Endodermal cell (in vitro differentiated cells): ENCODE data around the gene COL18A1. TPM values are rescaled to one million over a fixed set of nuclear protein-coding genes. Genes with fewer than 3 reads are reported as not detected.

ENCODE experiments used
- DNase-seq: peaks from one replicate; pipeline ENCODE4 v3.0.0-alpha.2; 2017
- H3K27ac ChIP-seq: 2 replicates; pipeline ENCODE4 v1.5.1; 2013; ENCODE audit warnings: mild to moderate bottlenecking, low read depth, low read length, moderate library complexity
- H3K27me3 ChIP-seq: 2 replicates; pipeline ENCODE4 v1.6.1; 2013; ENCODE audit warnings: mild to moderate bottlenecking, low read length, moderate library complexity; ENCODE audit not compliant: insufficient read depth, control insufficient read depth, poor library complexity, severe bottlenecking
- H3K36me3 ChIP-seq: 2 replicates; pipeline ENCODE4 v1.7.0; 2013; ENCODE audit warnings: mild to moderate bottlenecking, low read length, moderate library complexity; ENCODE audit not compliant: control insufficient read depth, insufficient read depth
- H3K4me1 ChIP-seq: one replicate; pipeline ENCODE4 v1.7.0; 2013; ENCODE audit warnings: low read length; ENCODE audit not compliant: control insufficient read depth, insufficient read depth
- H3K4me3 ChIP-seq: 2 replicates; pipeline ENCODE4 v1.5.1; 2013; ENCODE audit warnings: mild to moderate bottlenecking, low read length, moderate library complexity
- H3K9ac ChIP-seq: 2 replicates; pipeline ENCODE4 v1.6.1; 2013; ENCODE audit warnings: mild to moderate bottlenecking, low read length, moderate library complexity; ENCODE audit not compliant: poor library complexity, severe bottlenecking; ENCODE audit errors: extremely low read depth
- H3K9me3 ChIP-seq: 2 replicates; pipeline ENCODE4 v1.6.1; 2013; ENCODE audit warnings: mild to moderate bottlenecking, low read length, moderate library complexity; ENCODE audit not compliant: control insufficient read depth
- H3K27ac Mint-ChIP-seq: 2 replicates; pipeline ENCODE4 v1.8.0; 2020; ENCODE audit warnings: mixed read lengths
- H3K27me3 Mint-ChIP-seq: 2 replicates; pipeline ENCODE4 v1.8.0; 2021; ENCODE audit warnings: mild to moderate bottlenecking, mixed read lengths; ENCODE audit not compliant: insufficient read depth
- H3K36me3 Mint-ChIP-seq: 2 replicates; pipeline ENCODE4 v1.8.0; 2020; ENCODE audit warnings: low read depth, mixed read lengths
- H3K4me1 Mint-ChIP-seq: 2 replicates; pipeline ENCODE4 v1.8.0; 2020; ENCODE audit warnings: mixed read lengths
- H3K4me3 Mint-ChIP-seq: 2 replicates; pipeline ENCODE4 v1.8.0; 2020; ENCODE audit warnings: mild to moderate bottlenecking, moderate library complexity, mixed read lengths
- H3K9me3 Mint-ChIP-seq: 2 replicates; pipeline ENCODE4 v1.8.0; 2020; ENCODE audit warnings: mild to moderate bottlenecking, mixed read lengths
- CTCF ChIP-seq: fragments of 200-600 bp; sonication (generic); conservative IDR thresholded peaks from 2 replicates; pipeline ENCODE4 v1.5.0; 2021; ENCODE audit warnings: antibody characterized with exemption, mild to moderate bottlenecking
- WGBS, 2 experiments: methylation state at CpG; one replicate each; pipeline versions ENCODE4 v1.1.5 to v1.1.7; 2013; ENCODE audit warnings: missing lambda C conversion rate in 2 of 2, mixed read lengths in 1 of 2; ENCODE audit not compliant: insufficient coverage in 1 of 2, insufficient read length in 1 of 2; 5-methylcytosine and 5-hydroxymethylcytosine counted together
- total RNA-seq, 2 donors: library from RNA; stranded (reverse); fragmentation: NEBNext Ultra II Directional in 1 of 2; extraction: Animal tissue kit (Norgen Biotek cat#: 25700) in 1 of 2; gene quantifications; 2 replicates in 1 of 2; 3 replicates in 1 of 2; pipeline ENCODE4 v1.2.1, GENCODE V29; 2021

The COL18A1 gene
- total RNA-seq, 2 donors from 2014 or later = 332 to 398 TPM

DNA sequence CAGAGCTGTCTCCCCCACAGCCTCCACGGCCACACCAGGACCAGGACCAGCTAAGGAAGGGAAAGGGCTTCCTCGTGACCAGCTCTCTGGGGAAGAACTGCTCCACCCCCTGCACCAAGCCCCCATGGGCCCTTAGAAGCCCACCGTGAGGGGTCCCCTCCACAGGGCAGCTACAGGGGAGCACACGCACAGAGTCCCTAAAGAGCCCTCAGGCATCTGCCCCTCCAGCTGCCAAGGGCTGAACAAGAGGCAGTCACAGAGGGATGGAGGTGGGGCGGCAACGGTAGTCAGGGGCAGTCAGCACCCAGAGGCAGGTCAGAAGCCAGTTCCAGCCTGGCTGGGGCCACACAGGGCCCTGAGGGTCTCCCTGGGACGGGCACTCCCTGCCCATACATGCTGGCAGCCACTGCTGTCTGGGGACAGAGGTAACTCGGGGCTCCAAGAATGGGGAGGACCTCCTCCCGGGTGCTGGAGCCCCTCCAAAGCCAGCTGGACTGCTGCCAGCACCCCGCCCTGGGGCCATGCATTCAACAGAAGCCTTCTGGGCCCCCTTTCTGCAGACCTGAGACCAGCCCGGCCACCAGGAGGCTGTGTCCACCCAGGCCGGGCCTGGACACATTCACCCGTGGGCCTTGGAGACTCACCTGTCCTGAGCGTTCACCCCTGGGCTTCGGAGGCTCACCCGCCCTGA lies 118.6 kb downstream of the COL18A1 start:
- Mint-ChIP-seq H3K27me3 (peaks cover 2% of the 10 kb centered on the region), H3K4me3 (no peak overlapping the region), H3K4me1 (no peaks in the 10 kb centered on the region), H3K36me3 (peaks cover 62% of the 10 kb centered on the region), H3K27ac (no peak overlapping the region), H3K9me3 (peaks cover 34% of the 10 kb centered on the region)
- H3K27me3 ChIP-seq = no peaks in the 10 kb centered on the region
- H3K36me3 ChIP-seq = peaks cover 41% of the 10 kb centered on the region
- no peak overlapping the region for H3K9ac ChIP-seq
- TF ChIP-seq CTCF = no peak
- no peak overlapping the region for H3K4me3 ChIP-seq
- H3K9me3 ChIP-seq = peaks cover 38% of the 10 kb centered on the region
- no peak overlapping the region for H3K27ac ChIP-seq
- WGBS, 2 experiments = 91 to 94% methylated on average over 6 to 16 of the region's 16 CpGs
- peak; percentile 34 for DNase-seq
- no peaks in the 10 kb centered on the region for H3K4me1 ChIP-seq

DNA sequence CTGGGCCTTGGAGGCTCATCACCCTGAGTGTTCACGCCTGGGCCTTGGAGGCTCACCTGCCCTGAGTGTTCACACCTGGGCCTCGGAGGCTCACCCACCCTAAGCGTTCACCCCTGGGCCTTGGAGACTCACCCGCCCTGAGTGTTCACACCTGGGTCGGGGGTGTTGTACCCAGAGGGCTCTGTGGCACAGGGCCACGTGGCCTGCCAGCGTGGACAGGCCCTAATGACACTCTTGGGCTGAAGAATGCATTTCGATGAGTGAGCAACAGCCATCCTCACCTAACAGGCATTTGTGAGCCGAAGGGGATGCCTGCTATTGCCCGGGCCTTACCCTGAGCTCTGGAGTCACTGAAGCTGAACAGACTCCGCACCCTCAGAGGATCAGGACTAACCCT lies 119.8 kb downstream of the COL18A1 start:
- Histone ChIP-seq H3K9ac (no peak overlapping the region), H3K27ac (no peak overlapping the region), H3K4me1 (no peaks in the 10 kb centered on the region), H3K36me3 (peaks cover 36% of the 10 kb centered on the region), H3K9me3 (peaks cover 26% of the 10 kb centered on the region), H3K4me3 (no peak overlapping the region), H3K27me3 (no peaks in the 10 kb centered on the region)
- TF ChIP-seq CTCF = no peak
- 92 to 100% methylated on average over 4 to 11 of the region's 11 CpGs for WGBS, 2 experiments
- Mint-ChIP-seq H3K36me3 (peaks cover 54% of the 10 kb centered on the region), H3K9me3 (peaks cover 22% of the 10 kb centered on the region), H3K4me3 (no peak overlapping the region), H3K27ac (no peak overlapping the region), H3K27me3 (no peaks in the 10 kb centered on the region), H3K4me1 (no peaks in the 10 kb centered on the region)
- DNase-seq = peak; percentile 20

DNA sequence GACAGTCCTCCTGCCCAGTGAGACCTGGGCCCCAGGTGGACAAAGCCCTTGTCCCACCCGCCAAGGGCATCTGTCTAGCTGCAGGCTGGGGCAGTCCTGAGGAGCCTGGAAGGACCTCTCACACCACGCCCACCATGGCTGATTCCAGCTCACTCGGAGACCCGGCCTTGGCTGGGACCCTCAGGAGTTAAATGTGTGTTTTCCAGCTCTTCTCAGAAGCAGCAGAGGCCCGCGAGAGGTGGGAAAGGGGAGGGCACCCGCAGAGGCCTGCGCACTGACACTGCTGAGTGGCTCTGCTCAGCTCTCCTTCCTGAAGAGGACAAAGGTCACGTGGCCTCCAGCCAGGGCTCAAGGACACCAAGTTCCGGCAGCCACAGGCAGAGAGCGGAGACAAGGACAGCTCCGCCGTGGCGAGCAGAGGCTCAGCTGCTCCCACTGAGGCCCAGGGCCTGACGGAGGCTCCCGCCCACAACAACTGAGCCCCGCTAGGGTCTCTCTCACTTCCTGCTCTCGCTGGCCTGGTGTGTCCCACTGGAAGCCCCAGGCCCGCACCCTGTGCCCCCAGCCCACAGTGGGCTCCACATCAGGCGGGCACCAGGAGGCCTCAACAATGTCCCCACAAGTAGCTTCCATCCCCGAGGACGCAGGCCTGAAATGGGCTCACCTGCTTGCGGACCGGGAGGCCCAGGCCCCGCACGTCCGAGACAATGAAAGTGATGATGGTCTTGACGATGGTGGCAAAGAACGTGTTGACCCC lies 120.4 kb downstream of the COL18A1 start:
- peak; percentile 33 for DNase-seq
- H3K9me3 Mint-ChIP-seq = peaks cover 16% of the 10 kb centered on the region

More for the DNA sequence above, 120.4 kb downstream of the COL18A1 start:
- no peaks in the 10 kb centered on the region for H3K27me3 Mint-ChIP-seq
- H3K4me3 Mint-ChIP-seq = no peak overlapping the region
- H3K4me1 Mint-ChIP-seq = no peaks in the 10 kb centered on the region
- Histone ChIP-seq H3K36me3 (peaks cover 41% of the 10 kb centered on the region), H3K27ac (no peak overlapping the region), H3K4me3 (no peak overlapping the region), H3K4me1 (no peaks in the 10 kb centered on the region), H3K27me3 (no peaks in the 10 kb centered on the region), H3K9ac (no peak overlapping the region), H3K9me3 (peaks cover 20% of the 10 kb centered on the region)
- 94 to 98% methylated on average over 23 to 29 of the region's 29 CpGs for WGBS, 2 experiments
- peaks cover 49% of the 10 kb centered on the region for H3K36me3 Mint-ChIP-seq
- H3K27ac Mint-ChIP-seq = no peak overlapping the region
- no peak for TF ChIP-seq CTCF
